IMR-90 (cell line): ENCODE data around the gene EIF2B4. TPM values are rescaled to one million over a fixed set of nuclear protein-coding genes. Genes with fewer than 3 reads are reported as not detected.
A peak's percentile ranks its signal among the peaks of the same experiment; 100 is the strongest.

Experiments used
- ATAC-seq: fragments of 200-7000 bp; cut with Tn5 transposase; 2 replicates; pipeline ENCODE4 v1.9.1; 2020; ENCODE audit warnings: low read depth, mild to moderate bottlenecking, moderate library complexity
- BruUV-seq: library from RNA; stranded (reverse); fragments of 400-500 nt; replicated peaks from 2 replicates; lab custom pipeline; 2021; lab: Mats Ljungman, UMichigan
- CTCF ChIA-PET: fragments of 300-600 bp; formaldehyde crosslinking; extraction: SDS; loops from one replicate; lab custom pipeline; 2021; ENCODE audit warnings: antibody characterized with exemption; lab: Yijun Ruan, JAX
- POLR2A ChIA-PET: fragments of 300-600 bp; sonication (Branson Sonifier 250); formaldehyde crosslinking; loops from one replicate; lab custom pipeline; 2022; ENCODE audit warnings: antibody characterized with exemption; ENCODE audit not compliant: unreplicated experiment; lab: Charles Lee
- DNase-seq: peaks from one replicate; pipeline ENCODE4 v3.0.0; 2013
- H2AFZ ChIP-seq: replicated peaks from 2 replicates; pipeline ENCODE3; 2013; ENCODE audit warnings: low read length, mild to moderate bottlenecking; ENCODE audit not compliant: poor library complexity
- H2AK5ac ChIP-seq: 2 replicates; pipeline ENCODE4 v1.6.1; 2013; ENCODE audit warnings: low read depth, low read length, inconsistent platforms
- H2AK9ac ChIP-seq: replicated peaks from 2 replicates; pipeline ENCODE3; 2013; ENCODE audit warnings: mild to moderate bottlenecking, low read depth, low read length, moderate library complexity; ENCODE audit not compliant: poor library complexity
- H2BK120ac ChIP-seq: 2 replicates; pipeline ENCODE4 v1.6.1; 2013; ENCODE audit warnings: low read depth, low read length, inconsistent platforms
- H2BK15ac ChIP-seq: 3 replicates; pipeline ENCODE4 v1.6.1; 2013; ENCODE audit warnings: low read depth, low read length, inconsistent platforms
- H2BK20ac ChIP-seq: 2 replicates; pipeline ENCODE4 v1.6.1; 2013; ENCODE audit warnings: low read depth, mild to moderate bottlenecking, inconsistent platforms, low read length, moderate library complexity
- H2BK5ac ChIP-seq: 2 replicates; pipeline ENCODE4 v1.6.1; 2013; ENCODE audit warnings: mild to moderate bottlenecking, low read depth, low read length, inconsistent platforms; ENCODE audit not compliant: poor library complexity, severe bottlenecking
- H3K14ac ChIP-seq: replicated peaks from 2 replicates; pipeline ENCODE4 v1.6.1; 2013; ENCODE audit warnings: low read depth, low read length, inconsistent platforms
- H3K18ac ChIP-seq: 2 replicates; pipeline ENCODE4 v1.6.1; 2013; ENCODE audit warnings: low read depth, low read length, control low read depth
- H3K23ac ChIP-seq: 2 replicates; pipeline ENCODE4 v1.6.1; 2013; ENCODE audit warnings: low read depth, low read length, inconsistent platforms
- H3K27ac ChIP-seq: 2 replicates; pipeline ENCODE4 v1.5.1; 2013; ENCODE audit warnings: mild to moderate bottlenecking, control low read depth, low read length; ENCODE audit not compliant: insufficient read depth
- H3K27me3 ChIP-seq: 2 replicates; pipeline ENCODE4 v1.6.1; 2013; ENCODE audit warnings: low read length; ENCODE audit not compliant: control insufficient read depth, insufficient read depth
- H3K36me3 ChIP-seq: 2 replicates; pipeline ENCODE4 v1.6.1; 2013; ENCODE audit warnings: low read length, mixed read lengths; ENCODE audit not compliant: control insufficient read depth, insufficient read depth
- H3K4ac ChIP-seq: 2 replicates; pipeline ENCODE4 v1.6.1; 2013; ENCODE audit warnings: low read depth, low read length, inconsistent platforms
- H3K4me1 ChIP-seq: 2 replicates; pipeline ENCODE4 v1.6.1; 2013; ENCODE audit warnings: low read length, mixed read lengths; ENCODE audit not compliant: control insufficient read depth, insufficient read depth
- H3K4me2 ChIP-seq: 2 replicates; pipeline ENCODE4 v1.6.1; 2013; ENCODE audit warnings: low read depth, mild to moderate bottlenecking, control low read depth, low read length, moderate library complexity
- H3K4me3 ChIP-seq: 2 replicates; pipeline ENCODE4 v1.5.1; 2013; ENCODE audit warnings: low read depth, mild to moderate bottlenecking, control low read depth, low read length, moderate library complexity; ENCODE audit not compliant: insufficient read depth
- H3K56ac ChIP-seq: 2 replicates; pipeline ENCODE4 v1.6.1; 2013; ENCODE audit warnings: low read length, inconsistent platforms; ENCODE audit not compliant: insufficient read depth; ENCODE audit errors: extremely low read depth
- H3K79me1 ChIP-seq, 2 experiments: 2 replicates each; pipeline ENCODE4 v1.6.1; 2013; ENCODE audit warnings: low read length in 2 of 2, inconsistent platforms in 1 of 2, low read depth in 1 of 2
- H3K9ac ChIP-seq: 2 replicates; pipeline ENCODE4 v1.6.1; 2013; ENCODE audit warnings: low read depth, low read length, control low read depth
- H3K9me1 ChIP-seq: 2 replicates; pipeline ENCODE4 v1.6.1; 2013; ENCODE audit warnings: low read length, inconsistent platforms; ENCODE audit not compliant: insufficient read depth
- H3K9me3 ChIP-seq: 2 replicates; pipeline ENCODE4 v1.6.1; 2013; ENCODE audit warnings: low read length; ENCODE audit not compliant: control insufficient read depth, insufficient read depth
- H4K20me1 ChIP-seq: 2 replicates; pipeline ENCODE4 v1.6.1; 2013; ENCODE audit warnings: low read length, inconsistent platforms; ENCODE audit not compliant: insufficient read depth
- H4K5ac ChIP-seq: 2 replicates; pipeline ENCODE4 v1.6.1; 2013; ENCODE audit warnings: mild to moderate bottlenecking, low read depth, low read length, control low read depth
- H4K8ac ChIP-seq, 2 experiments: 2 replicates each; pipeline ENCODE4 v1.6.1; 2013; ENCODE audit warnings: low read depth in 2 of 2, low read length in 2 of 2, control low read depth in 1 of 2, inconsistent platforms in 1 of 2
- H4K91ac ChIP-seq: 2 replicates; pipeline ENCODE4 v1.6.1; 2013; ENCODE audit warnings: low read depth, low read length, inconsistent platforms; ENCODE audit not compliant: insufficient read depth
- BHLHE40 ChIP-seq: fragments of 150-350 bp; IDR thresholded peaks from 2 replicates; pipeline ENCODE4 v1.6.1; 2016; ENCODE audit warnings: mild to moderate bottlenecking, low read depth, low read length
- CEBPB ChIP-seq: IDR thresholded peaks from 2 replicates; pipeline ENCODE4 v1.6.1; 2012; ENCODE audit warnings: low read depth, low read length, improper control_type of control experiment
- CHD1 ChIP-seq: IDR thresholded peaks from 2 replicates; pipeline ENCODE4 v1.6.1; 2012; ENCODE audit warnings: low read depth, low read length, improper control_type of control experiment
- CTCF ChIP-seq: conservative IDR thresholded peaks from 2 replicates; pipeline ENCODE4 v1.5.1; 2012; ENCODE audit warnings: mild to moderate bottlenecking, low read depth, low read length, improper control_type of control experiment
- ELK1 ChIP-seq: fragments of 150-350 bp; IDR thresholded peaks from 2 replicates; pipeline ENCODE4 v1.6.1; 2016; ENCODE audit warnings: low read depth, mild to moderate bottlenecking, low read length, moderate library complexity, borderline replicate concordance
- FOS ChIP-seq: fragments of 150-350 bp; IDR thresholded peaks from 2 replicates; pipeline ENCODE4 v1.6.1; 2016; ENCODE audit warnings: low read depth, low read length
- MAFK ChIP-seq: IDR thresholded peaks from 2 replicates; pipeline ENCODE4 v1.6.1; 2012; ENCODE audit warnings: low read depth, low read length, improper control_type of control experiment
- MAZ ChIP-seq: IDR thresholded peaks from 2 replicates; pipeline ENCODE4 v1.6.1; 2012; ENCODE audit warnings: low read depth, mild to moderate bottlenecking, low read length, improper control_type of control experiment, moderate library complexity, borderline replicate concordance
- MXI1 ChIP-seq: IDR thresholded peaks from 2 replicates; pipeline ENCODE4 v1.6.1; 2012; ENCODE audit warnings: low read depth, mild to moderate bottlenecking, low read length, moderate library complexity, borderline replicate concordance
- NFE2L2 ChIP-seq: fragments of 150-350 bp; IDR thresholded peaks from 2 replicates; pipeline ENCODE4 v1.6.1; 2016; ENCODE audit warnings: low read depth, mild to moderate bottlenecking, low read length
- POLR2A ChIP-seq: IDR thresholded peaks from 2 replicates; pipeline ENCODE4 v1.6.1; 2012; ENCODE audit warnings: mild to moderate bottlenecking, low read depth, low read length
- RAD21 ChIP-seq: IDR thresholded peaks from 2 replicates; pipeline ENCODE4 v1.6.1; 2012; ENCODE audit warnings: low read length, improper control_type of control experiment
- RFX5 ChIP-seq: IDR thresholded peaks from 2 replicates; pipeline ENCODE4 v1.8.0; 2012; ENCODE audit warnings: low read depth, mild to moderate bottlenecking, low read length, moderate library complexity
- SMC3 ChIP-seq: fragments of 150-350 bp; IDR thresholded peaks from 2 replicates; pipeline ENCODE4 v1.6.1; 2016; ENCODE audit warnings: low read depth, mild to moderate bottlenecking, antibody characterized with exemption, low read length, moderate library complexity
- USF2 ChIP-seq: fragments of 150-350 bp; IDR thresholded peaks from 2 replicates; pipeline ENCODE4 v1.6.1; 2017; ENCODE audit warnings: mild to moderate bottlenecking, antibody characterized with exemption, low read length, low read depth
- WGBS, 2 experiments: methylation state at CpG; one replicate each; pipeline versions ENCODE4 v1.1.5 to v1.1.7; 2013; ENCODE audit warnings: missing lambda C conversion rate in 2 of 2; ENCODE audit not compliant: insufficient read length in 1 of 2; ENCODE audit errors: extremely low coverage in 2 of 2; 5-methylcytosine and 5-hydroxymethylcytosine counted together
- dilution Hi-C: fragments of 300-500 bp; cut with HindIII; formaldehyde crosslinking; loops from one replicate; pipeline ENCODE4 v1.14.3; 2018; ENCODE audit warnings: low sequenced_read_pairs; ENCODE audit not compliant: unreplicated experiment
- in situ Hi-C: fragments of 300-500 bp; cut with MboI; formaldehyde crosslinking; loops from 3 replicates; pipeline ENCODE4 v1.14.3; 2019; ENCODE audit warnings: low sequenced_read_pairs, inconsistent platforms, mixed read lengths
- intact Hi-C: fragments of 100-400 bp; cut with micrococcal nuclease; formaldehyde crosslinking; loops from 2 replicates; pipeline ENCODE4 v1.10.0; 2022
- polyA plus RNA-seq, 3 experiments: library from polyadenylated mRNA; depleted of rRNA; stranded (reverse); fragments of >200 nt; gene quantifications; 2 replicates each; pipeline ENCODE4 v1.2.3, GENCODE V29; 2012; ENCODE audit warnings: low replicate concordance in 1 of 3
- total RNA-seq: library from RNA; depleted of rRNA; stranded (reverse); fragments of >200 nt; gene quantifications from 2 replicates; pipeline ENCODE4 v1.2.3, GENCODE V29; 2012

EIF2B4 gene
- total and polyA plus RNA-seq, 2 of the 4 experiments (the other 2 are of a cell fraction): 40.3 to 47.9 TPM

- no peak overlapping the region for H3K4me3 ChIP-seq
- H3K23ac ChIP-seq: no peak overlapping the region
- CTCF ChIA-PET: no interaction called here
- no peak overlapping the region for H2BK20ac ChIP-seq
- POLR2A ChIA-PET: no interaction called here
- H2AFZ ChIP-seq: no peak overlapping the region
- H3K9me1 ChIP-seq: no peaks in the 10 kb centered on the region; the same call in 1 of the 2 replicates
- no peak overlapping the region for H2AK9ac ChIP-seq
- H3K27ac ChIP-seq: no peak overlapping the region
- H3K14ac ChIP-seq: no peak overlapping the region
- no peak overlapping the region for H4K91ac ChIP-seq
- peaks cover 4 to 19% of the 10 kb centered on the region in 2 experiments for H3K79me1 ChIP-seq
- no peak overlapping the region for H4K8ac ChIP-seq
- H2AK5ac ChIP-seq: no peak overlapping the region
- no peak overlapping the region for H3K18ac ChIP-seq
- no TSS peak for BruUV-seq
- no peaks in the 10 kb centered on the region for H3K9me3 ChIP-seq
- H2BK120ac ChIP-seq: no peak overlapping the region
- DNase-seq: no peak
- no peak; the same call in 1 of the 2 replicates for ATAC-seq
- H4K20me1 ChIP-seq: no peaks in the 10 kb centered on the region
- peak overlapping the region; percentile 17; the same call in 1 of the 2 replicates for H4K5ac ChIP-seq
- H2BK5ac ChIP-seq: no peak overlapping the region
- H3K36me3 ChIP-seq: peaks cover 32% of the 10 kb centered on the region
- no peak overlapping the region for H3K9ac ChIP-seq
- in situ Hi-C loops (no loop called here), intact Hi-C loops (no loop called here), dilution Hi-C loops (no loop called here)
- no peaks in the 10 kb centered on the region for H3K27me3 ChIP-seq
- H3K56ac ChIP-seq: no peak overlapping the region
- peaks cover 2% of the 10 kb centered on the region; the same call in 1 of the 2 replicates for H3K4me1 ChIP-seq
- H3K4ac ChIP-seq: no peak overlapping the region
- no peak overlapping the region for H2BK15ac ChIP-seq
- WGBS, 2 experiments: 60% methylated on average over 1 of the region's 4 CpGs; no CpG with 5 or more reads in 1 of the 2 experiments
- H3K4me2 ChIP-seq: no peak overlapping the region
- TF ChIP-seq CEBPB (no peak), NFE2L2 (no peak), RAD21 (no peak), FOS (no peak), BHLHE40 (no peak), USF2 (no peak), RFX5 (no peak), CTCF (no peak), ELK1 (no peak), CHD1 (no peak), MAFK (no peak), MXI1 (no peak), POLR2A (no peak), SMC3 (no peak), MAZ (no peak)
Measured at GRCh38 chr2:27362678-27363420, 7.3 kb downstream of the EIF2B4 start.
